GM21717 (cell line): ENCODE results near the gene SLC40A1.

Experiments
- ATAC-seq: cut with Tn5 transposase; IDR thresholded peaks from one replicate; pipeline ENCODE4 v1.9.1; 2021; ENCODE audit warnings: mild to moderate bottlenecking, moderate library complexity; ENCODE audit not compliant: unreplicated experiment

The SLC40A1 gene

GRCh38 chr2:189516546-189516945, 64.0 kb downstream of the SLC40A1 start:
- ATAC-seq, result no peak

GRCh38 chr2:189515264-189515663, 65.3 kb downstream of the SLC40A1 start:
- no peak for ATAC-seq

- ATAC-seq, result no peak
Measured at GRCh38 chr2:189514104-189514503, 66.5 kb downstream of the SLC40A1 start.

- no peak for ATAC-seq
Measured at GRCh38 chr2:189512879-189513278, 67.7 kb downstream of the SLC40A1 start.

GRCh38 chr2:189511960-189512319, 68.6 kb downstream of the SLC40A1 start:
- ATAC-seq, result no peak

- no peak for ATAC-seq
Measured at GRCh38 chr2:189511210-189511959, 69.2 kb downstream of the SLC40A1 start.
